ENCODE results near the gene DNAJB2. TPM values are rescaled to one million over a fixed set of nuclear protein-coding genes. Genes with fewer than 3 reads are reported as not detected.

Gene DNAJB2
- total RNA-seq, 1 experiment from 2014 or later = 30.9 TPM

DNA sequence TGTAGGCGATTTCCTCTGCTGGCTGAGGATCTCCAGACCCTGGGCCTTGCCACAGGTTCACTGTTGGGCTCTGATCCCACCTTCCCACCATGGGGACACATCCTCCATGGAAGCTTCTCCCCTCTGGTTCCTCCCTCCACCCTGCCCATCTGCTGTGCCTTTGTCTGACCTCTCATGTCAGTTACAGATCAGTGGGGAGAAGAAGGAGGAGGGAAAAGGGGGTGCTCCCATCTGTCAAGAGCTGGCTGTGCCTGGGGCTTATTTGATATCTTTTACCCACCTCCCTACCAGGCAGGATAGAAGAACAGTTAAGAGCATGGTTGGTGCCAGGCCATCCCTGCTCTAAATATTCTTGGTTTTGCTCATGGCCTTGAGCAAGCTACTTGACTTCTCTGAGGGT lies 12.3 kb upstream of the DNAJB2 start:
- no peak overlapping the region for H3K4me3 ChIP-seq (ENCODE audit: low read length)

GRCh38 chr2:219268294-219268693 lies 10.9 kb upstream of the DNAJB2 start:
- no peaks in the 10 kb centered on the region for H3K9me3 ChIP-seq (ENCODE audit: low read length)
- no peak overlapping the region for H2AFZ ChIP-seq (ENCODE audit: low read length)
- H3K9me2 ChIP-seq (replicated peaks; ENCODE audit: insufficient read depth, low read length) = no peaks in the 10 kb centered on the region
- no peak overlapping the region for H3K9ac ChIP-seq (ENCODE audit: low read length)
- 0 out of 2 replicates have a peak, but pooled peaks cover 4% of the 10 kb centered on the region for H4K20me1 ChIP-seq (ENCODE audit: insufficient read depth, low read depth, low read length)
- no peaks in the 10 kb centered on the region for H3K36me3 ChIP-seq (ENCODE audit: insufficient read depth, low read length)
- DNase-seq = no peak
- no peak overlapping the region for H3K4me3 ChIP-seq (ENCODE audit: low read length)
- H3K4me2 ChIP-seq (ENCODE audit: low read depth, low read length, poor library complexity, severe bottlenecking) = no peak overlapping the region
- H3K79me2 ChIP-seq (ENCODE audit: low read length) = no peaks in the 10 kb centered on the region
- H3K27ac ChIP-seq (ENCODE audit: low read length) = no peak overlapping the region
- H3K27me3 ChIP-seq (ENCODE audit: low read length) = no peaks in the 10 kb centered on the region
- H3K4me1 ChIP-seq (ENCODE audit: low read length) = no peaks in the 10 kb centered on the region

More for the DNA sequence above, 12.3 kb upstream of the DNAJB2 start:
- Histone ChIP-seq H3K27me3 (ENCODE audit: low read length) (no peaks in the 10 kb centered on the region), H4K20me1 (ENCODE audit: insufficient read depth, low read depth, low read length) (0 out of 2 replicates have a peak, but pooled peaks cover 4% of the 10 kb centered on the region), H3K9ac (ENCODE audit: low read length) (no peak overlapping the region), H3K4me1 (ENCODE audit: low read length) (no peaks in the 10 kb centered on the region), H2AFZ (ENCODE audit: low read length) (no peak overlapping the region), H3K4me2 (ENCODE audit: low read depth, low read length, poor library complexity, severe bottlenecking) (no peak overlapping the region), H3K79me2 (ENCODE audit: low read length) (no peaks in the 10 kb centered on the region), H3K36me3 (ENCODE audit: insufficient read depth, low read length) (no peaks in the 10 kb centered on the region), H3K27ac (ENCODE audit: low read length) (no peak overlapping the region), H3K9me3 (ENCODE audit: low read length) (no peaks in the 10 kb centered on the region), H3K9me2 (replicated peaks; ENCODE audit: insufficient read depth, low read length) (no peaks in the 10 kb centered on the region)
- no peak for DNase-seq

GRCh38 chr2:219269362-219270054 lies 9.7 kb upstream of the DNAJB2 start:
- H3K9ac ChIP-seq (ENCODE audit: low read length) = no peak overlapping the region
- no peak overlapping the region for H3K27ac ChIP-seq (ENCODE audit: low read length)
- no peak overlapping the region for H3K4me3 ChIP-seq (ENCODE audit: low read length)
- peaks cover 4% of the 10 kb centered on the region; the same call in 1 of the 2 replicates for H4K20me1 ChIP-seq (ENCODE audit: insufficient read depth, low read depth, low read length)
- no peaks in the 10 kb centered on the region for H3K9me2 ChIP-seq (replicated peaks; ENCODE audit: insufficient read depth, low read length)
- no peaks in the 10 kb centered on the region for H3K9me3 ChIP-seq (ENCODE audit: low read length)
- H3K4me1 ChIP-seq (ENCODE audit: low read length) = no peaks in the 10 kb centered on the region
- DNase-seq = no peak
- H3K79me2 ChIP-seq (ENCODE audit: low read length) = no peaks in the 10 kb centered on the region
- no peak overlapping the region for H3K4me2 ChIP-seq (ENCODE audit: low read depth, low read length, poor library complexity, severe bottlenecking)
- no peaks in the 10 kb centered on the region for H3K36me3 ChIP-seq (ENCODE audit: insufficient read depth, low read length)
- no peak overlapping the region for H2AFZ ChIP-seq (ENCODE audit: low read length)
- no peaks in the 10 kb centered on the region for H3K27me3 ChIP-seq (ENCODE audit: low read length)

- H4K20me1 ChIP-seq (ENCODE audit: insufficient read depth, low read depth, low read length) = peaks cover 4% of the 10 kb centered on the region; the same call in 1 of the 2 replicates
- no peaks in the 10 kb centered on the region for H3K9me3 ChIP-seq (ENCODE audit: low read length)
- H2AFZ ChIP-seq (ENCODE audit: low read length) = no peak overlapping the region
- H3K36me3 ChIP-seq (ENCODE audit: insufficient read depth, low read length) = no peaks in the 10 kb centered on the region
- no peak overlapping the region for H3K4me2 ChIP-seq (ENCODE audit: low read depth, low read length, poor library complexity, severe bottlenecking)
- H3K79me2 ChIP-seq (ENCODE audit: low read length) = no peaks in the 10 kb centered on the region
- no peaks in the 10 kb centered on the region for H3K4me1 ChIP-seq (ENCODE audit: low read length)
- H3K27ac ChIP-seq (ENCODE audit: low read length) = no peak overlapping the region
- H3K4me3 ChIP-seq (ENCODE audit: low read length) = no peak overlapping the region
- H3K9me2 ChIP-seq (replicated peaks; ENCODE audit: insufficient read depth, low read length) = no peaks in the 10 kb centered on the region
- no peak overlapping the region for H3K9ac ChIP-seq (ENCODE audit: low read length)
- no peak for DNase-seq
- H3K27me3 ChIP-seq (ENCODE audit: low read length) = no peaks in the 10 kb centered on the region
Measured at GRCh38 chr2:219270055-219270372, 9.2 kb upstream of the DNAJB2 start.

- Histone ChIP-seq H3K79me2 (ENCODE audit: low read length) (no peaks in the 10 kb centered on the region), H3K4me3 (ENCODE audit: low read length) (no peak overlapping the region), H3K27me3 (ENCODE audit: low read length) (no peaks in the 10 kb centered on the region), H3K9me2 (replicated peaks; ENCODE audit: insufficient read depth, low read length) (no peaks in the 10 kb centered on the region), H4K20me1 (ENCODE audit: insufficient read depth, low read depth, low read length) (peaks cover 4% of the 10 kb centered on the region; the same call in 1 of the 2 replicates), H2AFZ (ENCODE audit: low read length) (no peak overlapping the region), H3K4me1 (ENCODE audit: low read length) (no peaks in the 10 kb centered on the region), H3K9ac (ENCODE audit: low read length) (no peak overlapping the region), H3K27ac (ENCODE audit: low read length) (no peak overlapping the region), H3K4me2 (ENCODE audit: low read depth, low read length, poor library complexity, severe bottlenecking) (no peak overlapping the region), H3K36me3 (ENCODE audit: insufficient read depth, low read length) (no peaks in the 10 kb centered on the region), H3K9me3 (ENCODE audit: low read length) (no peaks in the 10 kb centered on the region)
- DNase-seq = no peak
Measured at GRCh38 chr2:219271021-219271420, 8.1 kb upstream of the DNAJB2 start.

DNA sequence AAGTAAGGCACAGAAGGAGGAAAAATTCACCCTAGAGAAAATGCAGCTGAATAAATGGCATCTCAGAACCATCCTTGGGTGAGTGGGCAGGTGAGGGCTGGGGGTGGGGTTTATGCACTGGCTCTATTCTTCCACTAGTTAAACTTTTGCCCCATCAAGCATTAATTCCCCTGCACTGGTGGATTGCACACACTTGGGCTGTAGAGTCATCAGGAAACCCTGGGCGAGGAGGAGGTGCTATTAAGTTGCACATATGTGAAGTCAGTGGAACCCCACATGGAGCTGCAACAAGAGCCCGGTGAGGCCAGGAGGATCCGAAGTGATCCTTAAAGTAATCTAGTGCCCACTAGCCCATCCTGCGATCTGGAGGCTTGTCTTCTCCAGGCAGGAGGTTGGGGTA lies 6.8 kb upstream of the DNAJB2 start:
- peaks cover 4% of the 10 kb centered on the region; the same call in 1 of the 2 replicates for H4K20me1 ChIP-seq (ENCODE audit: insufficient read depth, low read depth, low read length)
- H3K9me2 ChIP-seq (replicated peaks; ENCODE audit: insufficient read depth, low read length) = no peaks in the 10 kb centered on the region
- no peaks in the 10 kb centered on the region for H3K36me3 ChIP-seq (ENCODE audit: insufficient read depth, low read length)
- H3K4me1 ChIP-seq (ENCODE audit: low read length) = peaks cover 5% of the 10 kb centered on the region
- no peak overlapping the region for H3K4me3 ChIP-seq (ENCODE audit: low read length)
- H2AFZ ChIP-seq (ENCODE audit: low read length) = no peak overlapping the region
- H3K27me3 ChIP-seq (ENCODE audit: low read length) = no peaks in the 10 kb centered on the region
- H3K9ac ChIP-seq (ENCODE audit: low read length) = no peak overlapping the region
- no peak overlapping the region for H3K27ac ChIP-seq (ENCODE audit: low read length)
- H3K79me2 ChIP-seq (ENCODE audit: low read length) = no peaks in the 10 kb centered on the region
- no peaks in the 10 kb centered on the region for H3K9me3 ChIP-seq (ENCODE audit: low read length)
- DNase-seq = no peak
- H3K4me2 ChIP-seq (ENCODE audit: low read depth, low read length, poor library complexity, severe bottlenecking) = no peak overlapping the region

DNA sequence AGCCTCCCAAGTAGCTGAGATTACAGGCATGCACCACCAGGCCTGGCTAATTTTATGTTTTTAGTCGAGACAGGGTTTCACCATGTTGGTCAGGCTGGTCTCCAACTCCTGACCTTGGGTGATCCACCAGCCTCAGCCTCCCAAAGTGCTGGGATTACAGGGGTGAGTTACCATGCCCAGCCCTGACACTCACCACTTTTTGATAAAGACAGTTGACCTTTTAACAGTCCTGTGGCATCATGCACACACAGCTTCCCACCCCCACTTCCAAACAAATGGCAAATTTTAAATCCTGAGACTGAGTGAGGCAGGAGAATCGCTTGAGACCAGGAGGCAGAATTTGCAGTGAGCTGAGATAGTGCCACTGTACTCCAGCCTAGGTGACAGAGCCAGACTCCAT lies 6.2 kb upstream of the DNAJB2 start:
- Histone ChIP-seq H3K27ac (ENCODE audit: low read length) (no peak overlapping the region), H3K36me3 (ENCODE audit: insufficient read depth, low read length) (no peaks in the 10 kb centered on the region), H3K9me2 (replicated peaks; ENCODE audit: insufficient read depth, low read length) (no peaks in the 10 kb centered on the region), H3K79me2 (ENCODE audit: low read length) (no peaks in the 10 kb centered on the region), H3K9ac (ENCODE audit: low read length) (no peak overlapping the region), H2AFZ (ENCODE audit: low read length) (no peak overlapping the region), H3K4me1 (ENCODE audit: low read length) (peaks cover 12% of the 10 kb centered on the region), H3K9me3 (ENCODE audit: low read length) (no peaks in the 10 kb centered on the region), H3K4me3 (ENCODE audit: low read length) (no peak overlapping the region), H3K4me2 (ENCODE audit: low read depth, low read length, poor library complexity, severe bottlenecking) (no peak overlapping the region), H3K27me3 (ENCODE audit: low read length) (no peaks in the 10 kb centered on the region), H4K20me1 (ENCODE audit: insufficient read depth, low read depth, low read length) (peaks cover 4% of the 10 kb centered on the region; the same call in 1 of the 2 replicates)
- DNase-seq = no peak

- Histone ChIP-seq H3K4me1 (ENCODE audit: low read length) (peaks cover 21% of the 10 kb centered on the region), H3K27me3 (ENCODE audit: low read length) (no peaks in the 10 kb centered on the region), H3K79me2 (ENCODE audit: low read length) (no peaks in the 10 kb centered on the region), H3K4me3 (ENCODE audit: low read length) (no peak overlapping the region), H2AFZ (ENCODE audit: low read length) (no peak overlapping the region), H3K9me3 (ENCODE audit: low read length) (no peaks in the 10 kb centered on the region), H3K36me3 (ENCODE audit: insufficient read depth, low read length) (no peaks in the 10 kb centered on the region), H3K27ac (ENCODE audit: low read length) (no peak overlapping the region), H4K20me1 (ENCODE audit: insufficient read depth, low read depth, low read length) (peaks cover 4% of the 10 kb centered on the region; the same call in 1 of the 2 replicates), H3K9me2 (replicated peaks; ENCODE audit: insufficient read depth, low read length) (no peaks in the 10 kb centered on the region), H3K9ac (ENCODE audit: low read length) (no peak overlapping the region), H3K4me2 (ENCODE audit: low read depth, low read length, poor library complexity, severe bottlenecking) (no peak overlapping the region)
- DNase-seq = no peak
Measured at GRCh38 chr2:219273937-219274336, 5.2 kb upstream of the DNAJB2 start.

Data from Karpas-422 (cell line).